ENCODE measurements around the gene EIF5A2.
A peak's percentile ranks its signal among the peaks of the same experiment; 100 is the strongest.

- peak; percentile 91 to 95 for TF ChIP-seq POLR2A (IDR thresholded peaks at IDR 0.05)
- peak in 3 of 6 experiments; percentile 3 to 15 (median 8) for TF ChIP-seq CTCF (IDR thresholded peaks at IDR 0.05)
Measured at GRCh38 chr3:170869645-170870593, 38.5 kb downstream of the EIF5A2 start, which contains the start of gene RPL22L1.
